Ishikawa (cell line): Measurements from ENCODE around the gene ZNF408.
A peak's percentile ranks its signal among the peaks of the same experiment; 100 is the strongest.

ENCODE experiments used
- CEBPB ChIP-seq: IDR thresholded peaks from 2 replicates; pipeline ENCODE4 v1.6.1; 2012
- CREB1 ChIP-seq: IDR thresholded peaks from 2 replicates; pipeline ENCODE4 v1.6.1; 2012; ENCODE audit warnings: low read depth
- EGR1 ChIP-seq: IDR thresholded peaks from 2 replicates; pipeline ENCODE4 v1.6.1; 2012
- EP300 ChIP-seq: IDR thresholded peaks from 2 replicates; pipeline ENCODE4 v1.6.1; 2012; ENCODE audit warnings: borderline replicate concordance
- FOXM1 ChIP-seq: IDR thresholded peaks from 2 replicates; pipeline ENCODE4 v1.6.1; 2012; ENCODE audit warnings: low read depth, borderline replicate concordance
- NFIC ChIP-seq: IDR thresholded peaks from 2 replicates; pipeline ENCODE4 v1.6.1; 2012
- RAD21 ChIP-seq: IDR thresholded peaks from 2 replicates; pipeline ENCODE4 v1.6.1; 2012; ENCODE audit warnings: low read depth
- TAF1 ChIP-seq: IDR thresholded peaks from 2 replicates; pipeline ENCODE4 v1.6.1; 2012; ENCODE audit warnings: low read depth, mild to moderate bottlenecking
- TCF12 ChIP-seq: IDR thresholded peaks from 2 replicates; pipeline ENCODE4 v1.6.1; 2012; ENCODE audit warnings: low read depth
- TEAD4 ChIP-seq: IDR thresholded peaks from 2 replicates; pipeline ENCODE4 v1.6.1; 2012
- YY1 ChIP-seq: IDR thresholded peaks from 2 replicates; pipeline ENCODE4 v1.6.1; 2012; ENCODE audit warnings: low read depth
- ZBTB7A ChIP-seq: IDR thresholded peaks from 2 replicates; pipeline ENCODE4 v1.6.1; 2012; ENCODE audit warnings: low read depth
- TF ChIP-seq, protein P1 (sequence below): IDR thresholded peaks from 2 replicates; pipeline ENCODE4 v1.6.1; 2012
- TF ChIP-seq, protein P2 (sequence below): IDR thresholded peaks from 2 replicates; pipeline ENCODE4 v1.6.1; 2012; ENCODE audit warnings: low read depth, mild to moderate bottlenecking
- TF ChIP-seq, protein P3 (sequence below): IDR thresholded peaks from 2 replicates; pipeline ENCODE4 v1.6.1; 2012

ZNF408 gene

DNA sequence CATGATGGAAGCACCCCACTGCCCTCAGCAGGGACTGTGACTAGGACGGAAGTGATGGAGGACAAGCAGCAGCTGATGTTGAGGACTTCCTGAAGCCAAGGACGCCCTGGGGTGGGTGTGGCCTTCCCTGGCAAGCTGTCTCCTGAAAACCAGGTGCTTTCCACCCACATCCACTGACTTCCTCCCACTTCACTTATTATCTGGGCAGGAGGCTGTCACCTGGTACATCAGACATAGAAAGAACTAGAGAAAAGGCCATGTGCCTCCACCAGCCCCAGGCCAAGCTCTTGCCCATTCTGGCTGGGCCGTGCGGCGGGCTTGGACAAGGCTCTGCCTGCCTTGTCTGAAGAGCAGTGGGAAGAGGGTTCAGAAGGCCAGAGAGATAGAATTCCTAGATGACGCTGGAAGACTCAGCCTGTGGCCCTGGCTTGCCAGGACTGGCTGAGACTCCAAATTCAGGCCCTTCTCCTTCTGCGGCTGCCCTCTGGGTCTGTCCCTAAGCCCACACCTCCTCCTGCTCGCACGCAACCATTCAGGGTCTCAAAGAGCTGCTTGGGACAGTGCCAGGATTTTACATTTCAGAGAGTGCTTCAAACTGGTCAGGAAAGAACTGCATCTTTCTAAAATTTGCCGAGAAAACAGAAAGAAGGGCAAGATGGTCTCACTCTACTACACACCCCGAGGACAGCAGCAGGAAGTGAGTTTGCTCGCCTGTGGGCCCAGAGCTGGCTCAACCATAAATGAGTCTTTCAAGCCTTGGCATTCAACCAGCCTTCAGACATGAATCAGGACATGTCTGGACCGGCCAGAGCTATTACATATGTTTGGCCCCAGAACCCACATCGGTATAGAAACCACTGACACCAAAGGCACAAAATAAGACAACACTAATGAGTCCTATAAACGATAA lies 13.7 kb upstream of the ZNF408 start:
- TF ChIP-seq, protein P1, sequence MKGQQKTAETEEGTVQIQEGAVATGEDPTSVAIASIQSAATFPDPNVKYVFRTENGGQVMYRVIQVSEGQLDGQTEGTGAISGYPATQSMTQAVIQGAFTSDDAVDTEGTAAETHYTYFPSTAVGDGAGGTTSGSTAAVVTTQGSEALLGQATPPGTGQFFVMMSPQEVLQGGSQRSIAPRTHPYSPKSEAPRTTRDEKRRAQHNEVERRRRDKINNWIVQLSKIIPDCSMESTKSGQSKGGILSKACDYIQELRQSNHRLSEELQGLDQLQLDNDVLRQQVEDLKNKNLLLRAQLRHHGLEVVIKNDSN: no peak
- no peak for TF ChIP-seq FOXM1
- no peak for TF ChIP-seq ZBTB7A
- no peak for TF ChIP-seq TAF1
- TF ChIP-seq EP300: no peak
- TF ChIP-seq, protein P2, sequence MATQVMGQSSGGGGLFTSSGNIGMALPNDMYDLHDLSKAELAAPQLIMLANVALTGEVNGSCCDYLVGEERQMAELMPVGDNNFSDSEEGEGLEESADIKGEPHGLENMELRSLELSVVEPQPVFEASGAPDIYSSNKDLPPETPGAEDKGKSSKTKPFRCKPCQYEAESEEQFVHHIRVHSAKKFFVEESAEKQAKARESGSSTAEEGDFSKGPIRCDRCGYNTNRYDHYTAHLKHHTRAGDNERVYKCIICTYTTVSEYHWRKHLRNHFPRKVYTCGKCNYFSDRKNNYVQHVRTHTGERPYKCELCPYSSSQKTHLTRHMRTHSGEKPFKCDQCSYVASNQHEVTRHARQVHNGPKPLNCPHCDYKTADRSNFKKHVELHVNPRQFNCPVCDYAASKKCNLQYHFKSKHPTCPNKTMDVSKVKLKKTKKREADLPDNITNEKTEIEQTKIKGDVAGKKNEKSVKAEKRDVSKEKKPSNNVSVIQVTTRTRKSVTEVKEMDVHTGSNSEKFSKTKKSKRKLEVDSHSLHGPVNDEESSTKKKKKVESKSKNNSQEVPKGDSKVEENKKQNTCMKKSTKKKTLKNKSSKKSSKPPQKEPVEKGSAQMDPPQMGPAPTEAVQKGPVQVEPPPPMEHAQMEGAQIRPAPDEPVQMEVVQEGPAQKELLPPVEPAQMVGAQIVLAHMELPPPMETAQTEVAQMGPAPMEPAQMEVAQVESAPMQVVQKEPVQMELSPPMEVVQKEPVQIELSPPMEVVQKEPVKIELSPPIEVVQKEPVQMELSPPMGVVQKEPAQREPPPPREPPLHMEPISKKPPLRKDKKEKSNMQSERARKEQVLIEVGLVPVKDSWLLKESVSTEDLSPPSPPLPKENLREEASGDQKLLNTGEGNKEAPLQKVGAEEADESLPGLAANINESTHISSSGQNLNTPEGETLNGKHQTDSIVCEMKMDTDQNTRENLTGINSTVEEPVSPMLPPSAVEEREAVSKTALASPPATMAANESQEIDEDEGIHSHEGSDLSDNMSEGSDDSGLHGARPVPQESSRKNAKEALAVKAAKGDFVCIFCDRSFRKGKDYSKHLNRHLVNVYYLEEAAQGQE: no peak
- no peak for TF ChIP-seq RAD21
- TF ChIP-seq, protein P3, sequence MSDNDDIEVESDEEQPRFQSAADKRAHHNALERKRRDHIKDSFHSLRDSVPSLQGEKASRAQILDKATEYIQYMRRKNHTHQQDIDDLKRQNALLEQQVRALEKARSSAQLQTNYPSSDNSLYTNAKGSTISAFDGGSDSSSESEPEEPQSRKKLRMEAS: no peak
- TF ChIP-seq CEBPB: no peak
- TF ChIP-seq TCF12: no peak
- no peak for TF ChIP-seq YY1
- no peak for TF ChIP-seq EGR1
- no peak for TF ChIP-seq NFIC
- no peak for TF ChIP-seq TEAD4
- TF ChIP-seq CREB1: no peak

DNA sequence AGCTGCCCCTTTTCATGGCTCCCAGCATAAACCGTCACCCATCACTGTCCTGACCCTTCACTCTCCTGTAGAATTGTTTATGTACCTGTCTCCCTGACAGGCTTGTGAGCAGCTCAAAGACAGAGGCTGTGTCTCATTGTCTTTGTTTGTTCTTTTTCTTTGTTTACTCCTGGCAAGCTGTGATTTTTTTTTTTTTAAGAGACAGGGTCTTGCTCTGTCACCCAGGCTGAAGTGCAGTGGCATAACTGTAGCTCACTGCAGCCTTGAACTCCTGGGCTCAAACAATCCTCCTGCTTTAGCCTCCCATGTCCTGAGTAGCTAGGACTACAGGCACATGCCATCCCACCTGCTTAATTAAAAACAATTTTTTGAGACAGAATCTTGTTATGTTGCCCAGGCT lies 10.1 kb upstream of the ZNF408 start:
- TF ChIP-seq, protein P3: no peak
- TF ChIP-seq TCF12: no peak
- no peak for TF ChIP-seq RAD21
- no peak for TF ChIP-seq ZBTB7A
- TF ChIP-seq CREB1: no peak
- no peak for TF ChIP-seq YY1
- TF ChIP-seq CEBPB: no peak
- TF ChIP-seq, protein P2: no peak
- no peak for TF ChIP-seq TEAD4
- TF ChIP-seq, protein P1: no peak
- no peak for TF ChIP-seq NFIC
- TF ChIP-seq TAF1: no peak
- TF ChIP-seq EP300: no peak

DNA sequence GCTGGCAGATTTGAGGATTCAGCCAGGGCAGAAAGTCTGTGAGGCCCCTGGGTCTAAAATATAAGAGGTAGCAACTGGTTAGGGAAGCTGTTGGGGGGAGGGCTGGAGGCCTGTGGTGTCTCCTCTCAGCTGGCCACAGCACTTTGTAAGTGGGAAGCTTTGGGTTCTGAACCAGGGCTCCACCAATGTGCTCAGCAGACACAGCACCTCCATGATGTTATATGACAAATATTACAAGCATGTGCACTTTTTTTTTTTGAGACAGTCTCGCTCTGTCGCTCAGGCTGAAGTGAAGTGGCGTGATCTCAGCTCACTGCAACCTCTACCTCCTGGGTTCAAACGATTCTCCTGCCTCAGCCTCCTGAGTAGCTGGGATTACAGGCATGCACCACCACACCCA lies 8.4 kb upstream of the ZNF408 start:
- peak; percentile 35; the same call in 1 of the 2 replicates for TF ChIP-seq TEAD4
- TF ChIP-seq, protein P1: no peak

DNA sequence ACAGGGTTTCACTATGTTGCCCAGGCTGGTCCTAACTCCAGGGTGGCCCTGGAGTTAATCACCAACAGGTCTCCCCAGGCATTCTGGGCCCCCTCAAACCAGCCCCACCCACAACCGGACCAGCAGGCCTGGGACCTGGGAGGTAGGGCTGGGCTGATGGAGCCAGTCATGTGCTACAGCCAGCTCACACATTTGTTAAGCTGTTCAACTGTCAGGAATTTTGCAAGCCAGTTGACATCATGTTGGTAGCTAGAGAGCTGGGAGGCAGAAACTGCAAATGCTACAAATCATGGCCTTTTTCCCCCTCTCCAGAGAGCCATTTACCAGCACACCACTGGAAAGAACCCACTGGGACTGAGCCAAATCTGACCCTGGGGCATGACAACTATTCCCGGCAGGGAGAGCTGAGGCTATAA lies 7.2 kb upstream of the ZNF408 start:
- TF ChIP-seq, protein P3: no peak
- no peak for TF ChIP-seq TAF1
- no peak for TF ChIP-seq EP300
- TF ChIP-seq ZBTB7A: no peak
- no peak for TF ChIP-seq TEAD4
- no peak for TF ChIP-seq TCF12
- TF ChIP-seq NFIC: no peak
- no peak for TF ChIP-seq RAD21
- no peak for TF ChIP-seq CREB1
- TF ChIP-seq, protein P1: no peak
- TF ChIP-seq FOXM1: no peak
- TF ChIP-seq EGR1: no peak
- no peak for TF ChIP-seq CEBPB
- TF ChIP-seq, protein P2: no peak
- no peak for TF ChIP-seq YY1
